Right lobe of liver (tissue), 6 donors: ENCODE results near the gene LZTS3. TPM values are rescaled to one million over a fixed set of nuclear protein-coding genes. Genes with fewer than 3 reads are reported as not detected.

Experiments
- ATAC-seq, 4 donors: fragments of 200-7000 bp; cut with Tn5 transposase; one replicate each; pipeline ENCODE4 v1.9.1; 2020; ENCODE audit warnings: mild to moderate bottlenecking in 4 of 4, moderate library complexity in 4 of 4
- DNase-seq, 3 donors: peaks; one replicate each; pipeline ENCODE4 v3.0.0-alpha.2; 2020
- H3K27ac ChIP-seq, 3 donors: fragments of 200-600 bp; one replicate each; pipeline ENCODE4 v1.8.0; 2022
- H3K27me3 ChIP-seq, 2 donors: fragments of 200-600 bp; one replicate each; pipeline ENCODE4 v1.8.0; 2022
- H3K36me3 ChIP-seq, 4 donors: fragments of 200-600 bp; sonication (generic) in 1 of 4; one replicate each; pipeline versions ENCODE4 v1.5.1 to v1.8.0; 2017 to 2022; ENCODE audit warnings: control low read depth in 1 of 4
- H3K4me1 ChIP-seq, 4 donors: fragments of 200-600 bp; sonication (generic) in 1 of 4; one replicate each; pipeline versions ENCODE4 v1.5.1 to v1.8.0; 2017 to 2022; ENCODE audit warnings: control low read depth in 1 of 4
- H3K4me3 ChIP-seq, 3 donors: fragments of 200-600 bp; one replicate each; pipeline ENCODE4 v1.8.0; 2022
- H3K9me3 ChIP-seq, 4 donors: fragments of 200-600 bp; sonication (generic) in 1 of 4; one replicate each; pipeline versions ENCODE4 v1.5.1 to v1.8.0; 2017 to 2022; ENCODE audit warnings: control low read depth in 1 of 4
- POLR2A ChIP-seq: fragments of 450-650 bp; IDR thresholded peaks from one replicate; pipeline ENCODE4 v1.6.1; 2017; ENCODE audit warnings: antibody characterized with exemption, mild to moderate bottlenecking
- WGBS: methylation state at CpG from one replicate; pipeline ENCODE4 v1.1.6; 2018; ENCODE audit warnings: low coverage, low lambda C conversion rate; ENCODE audit not compliant: insufficient coverage; ENCODE audit errors: missing lambda C conversion rate; 5-methylcytosine and 5-hydroxymethylcytosine counted together
- intact Hi-C, 2 donors: fragments of 100-400 bp; cut with DNase I; formaldehyde crosslinking; loops; one replicate each; pipeline versions ENCODE4 v1.11.2 to v1.14.1; 2022
- total RNA-seq, 6 experiments: library from RNA; depleted of rRNA in 2 of 6; stranded (reverse); fragments of >200 nt in 2 of 6; fragmentation: NEBNext Ultra II Directional in 3 of 6; extraction: Animal tissue kit (Norgen Biotek cat#: 25700) in 3 of 6; gene quantifications; one replicate each; pipeline versions ENCODE4 v1.1.0 to v1.2.4, GENCODE V29; 2016 to 2023
- TF ChIP-seq, protein P1 (sequence below), 4 donors: fragments of 200-600 bp in 3 of 4; fragments of 450-650 bp in 1 of 4; IDR thresholded peaks; one replicate each; pipeline versions ENCODE4 v1.5.1 to v1.8.0; 2016 to 2022; ENCODE audit warnings: antibody characterized with exemption in 4 of 4, mild to moderate bottlenecking in 2 of 4
- donor health status: DM: no; HTN: yes; CAD: no.
- donor health status: DM: no; HTN: no; CAD: no.
- donor health status: DM: no; HTN: no; CAD: no.
- donor health status: DM: no; HTN: yes; CAD: no.
- donor health status: DM: no; HTN: yes; CAD: no.

Gene LZTS3
- total RNA-seq, 6 experiments from 2014 or later: 3.9 to 6.1 (median 4.9) TPM

DNA sequence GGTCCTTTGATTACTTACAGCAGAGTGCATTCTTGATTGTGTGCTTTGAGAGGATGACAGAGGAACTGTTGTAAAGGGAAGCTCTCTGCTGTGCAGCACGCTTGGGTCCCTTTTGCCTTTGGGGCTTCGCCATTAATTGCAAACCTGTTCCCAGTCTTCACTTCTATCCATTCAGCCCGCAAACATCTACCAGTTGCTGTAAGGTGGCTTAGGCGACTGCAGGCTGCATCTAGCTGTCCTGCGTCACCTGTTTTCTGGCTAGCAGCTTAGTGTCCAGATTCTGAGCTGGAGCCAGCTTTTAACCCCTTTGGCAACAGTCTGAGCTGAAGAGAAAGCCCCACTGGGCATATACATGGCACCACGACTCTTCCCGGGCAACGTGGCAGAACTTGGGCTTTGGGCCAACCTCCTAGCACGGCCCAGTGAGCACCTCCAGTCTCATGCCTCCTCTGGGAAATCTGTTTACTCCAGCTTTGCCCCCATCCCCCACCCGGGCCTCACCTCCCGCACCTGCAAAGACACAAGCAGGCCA is 11.2 kb downstream of the LZTS3 start:
- WGBS: 59% methylated on average over 9 of the region's 11 CpGs
- ATAC-seq (no peak), DNase-seq (peak in 1 of 3 donors; percentile 36)
- intact Hi-C loops: no loop called here
- no peaks in the 10 kb centered on the region for H3K36me3 ChIP-seq
- TF ChIP-seq POLR2A: no peak
- TF ChIP-seq, protein P1, sequence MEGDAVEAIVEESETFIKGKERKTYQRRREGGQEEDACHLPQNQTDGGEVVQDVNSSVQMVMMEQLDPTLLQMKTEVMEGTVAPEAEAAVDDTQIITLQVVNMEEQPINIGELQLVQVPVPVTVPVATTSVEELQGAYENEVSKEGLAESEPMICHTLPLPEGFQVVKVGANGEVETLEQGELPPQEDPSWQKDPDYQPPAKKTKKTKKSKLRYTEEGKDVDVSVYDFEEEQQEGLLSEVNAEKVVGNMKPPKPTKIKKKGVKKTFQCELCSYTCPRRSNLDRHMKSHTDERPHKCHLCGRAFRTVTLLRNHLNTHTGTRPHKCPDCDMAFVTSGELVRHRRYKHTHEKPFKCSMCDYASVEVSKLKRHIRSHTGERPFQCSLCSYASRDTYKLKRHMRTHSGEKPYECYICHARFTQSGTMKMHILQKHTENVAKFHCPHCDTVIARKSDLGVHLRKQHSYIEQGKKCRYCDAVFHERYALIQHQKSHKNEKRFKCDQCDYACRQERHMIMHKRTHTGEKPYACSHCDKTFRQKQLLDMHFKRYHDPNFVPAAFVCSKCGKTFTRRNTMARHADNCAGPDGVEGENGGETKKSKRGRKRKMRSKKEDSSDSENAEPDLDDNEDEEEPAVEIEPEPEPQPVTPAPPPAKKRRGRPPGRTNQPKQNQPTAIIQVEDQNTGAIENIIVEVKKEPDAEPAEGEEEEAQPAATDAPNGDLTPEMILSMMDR (IDR thresholded peaks at IDR 0.05): no peak
- no peak overlapping the region for H3K27ac ChIP-seq
- no peak overlapping the region for H3K4me3 ChIP-seq
- peaks cover 0 to 20% (median 9%) of the 10 kb centered on the region in 4 donors for H3K4me1 ChIP-seq
- no peaks in the 10 kb centered on the region for H3K9me3 ChIP-seq
- no peaks in the 10 kb centered on the region for H3K27me3 ChIP-seq

DNA sequence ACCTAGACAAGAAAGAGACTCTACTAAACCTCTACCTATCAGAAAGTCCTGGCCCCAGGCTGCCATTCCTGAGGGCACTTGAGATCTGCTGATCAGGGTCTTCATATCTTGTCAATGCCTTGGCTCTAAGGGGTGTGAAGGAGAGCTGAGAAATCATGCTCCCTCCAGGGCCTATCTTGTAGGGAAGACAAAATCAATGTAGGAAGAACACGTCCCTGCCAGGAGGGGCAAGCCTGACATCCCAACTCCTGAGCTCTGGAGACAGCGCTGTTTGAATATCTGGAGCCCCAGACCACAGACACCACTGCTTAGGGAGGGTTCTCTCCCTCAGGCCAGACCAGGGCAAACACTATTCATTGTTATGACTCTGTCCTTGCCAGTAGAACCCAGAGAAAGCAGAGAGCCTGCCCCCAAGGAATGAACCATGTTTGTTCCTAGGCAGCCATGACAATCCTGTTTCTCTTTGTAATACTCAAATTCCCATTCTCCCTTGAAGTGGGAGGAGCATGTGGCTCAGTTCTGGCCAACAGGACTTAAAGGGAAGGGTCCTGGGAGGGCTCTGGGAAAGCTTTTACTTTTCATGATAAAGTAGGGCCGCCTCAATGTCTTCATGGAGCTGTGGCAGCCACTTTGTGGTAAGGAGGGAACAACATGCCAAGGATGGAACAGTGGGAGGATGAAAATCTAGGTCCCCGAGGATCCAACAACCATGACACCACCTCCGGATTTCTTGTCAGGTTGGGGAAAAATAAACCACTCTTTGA is 11.9 kb downstream of the LZTS3 start:
- H3K27me3 ChIP-seq: no peaks in the 10 kb centered on the region
- H3K9me3 ChIP-seq: no peaks in the 10 kb centered on the region
- intact Hi-C loops: no loop called here
- ATAC-seq: no peak
- DNase-seq: peak in 1 of 3 donors; percentile 29
- H3K27ac ChIP-seq: no peak overlapping the region
- no peak for TF ChIP-seq POLR2A
- TF ChIP-seq, protein P1 (IDR thresholded peaks at IDR 0.05): no peak
- H3K4me1 ChIP-seq: peaks cover 0 to 26% (median 11%) of the 10 kb centered on the region in 4 donors
- H3K36me3 ChIP-seq: no peaks in the 10 kb centered on the region
- no peak overlapping the region for H3K4me3 ChIP-seq
- 76% methylated on average over 3 of the region's 5 CpGs for WGBS

DNA sequence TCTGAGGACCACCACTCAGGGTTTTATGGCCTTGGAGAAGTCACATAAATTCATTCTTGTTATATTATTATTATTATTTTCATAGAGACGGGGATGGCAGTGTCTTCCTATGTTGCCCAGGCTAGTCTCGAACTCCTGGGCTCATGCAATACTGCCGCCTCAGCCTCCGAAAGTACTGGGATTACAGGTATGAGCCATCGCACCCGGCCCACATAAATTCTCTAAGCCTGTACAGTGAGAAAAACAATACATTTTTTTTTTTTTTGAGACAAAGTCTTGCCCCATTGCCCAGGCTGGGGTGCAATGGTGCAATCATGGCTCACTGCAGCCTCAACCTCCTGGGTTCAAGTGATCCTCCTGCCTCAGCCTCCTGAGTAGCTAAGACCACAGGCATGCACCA is 12.9 kb downstream of the LZTS3 start:
- H3K4me3 ChIP-seq: peak overlapping the region in 2 of 3 donors; percentile 77 to 98
- TF ChIP-seq, protein P1 (IDR thresholded peaks at IDR 0.05): no peak
- TF ChIP-seq POLR2A: no peak

DNA sequence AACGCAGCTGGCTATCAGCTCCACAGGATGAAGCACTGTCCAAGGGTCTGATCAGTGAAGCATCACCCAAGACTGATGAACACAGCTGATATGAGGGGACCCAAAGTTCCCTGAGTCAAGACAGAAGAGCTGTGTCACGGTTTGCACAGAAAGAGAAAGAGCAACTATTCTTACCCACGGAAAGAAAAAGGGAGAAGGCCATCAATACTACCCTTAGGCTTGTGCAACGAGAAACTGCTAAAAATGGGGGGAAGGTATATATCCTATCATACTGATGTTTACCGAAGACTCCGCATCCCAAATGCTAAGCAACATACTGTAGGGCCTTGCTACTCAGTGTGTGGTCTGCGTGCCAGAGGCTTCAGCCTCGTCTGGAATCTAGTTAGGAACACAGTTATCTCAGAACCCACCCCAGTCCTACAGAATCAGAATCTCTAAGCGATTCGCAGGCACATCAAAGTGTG is 14.3 kb downstream of the LZTS3 start:
- DNase-seq: no peak
- TF ChIP-seq POLR2A: no peak
- TF ChIP-seq, protein P1 (IDR thresholded peaks at IDR 0.05): no peak
- Histone ChIP-seq H3K4me3 (peak overlapping the region; percentile 77 to 98 (median 94)), H3K36me3 (peaks cover 0 to 9% (median 0%) of the 10 kb centered on the region in 4 donors), H3K9me3 (no peaks in the 10 kb centered on the region), H3K27ac (peak overlapping the region; percentile 71 to 80 (median 79)), H3K27me3 (no peaks in the 10 kb centered on the region), H3K4me1 (peaks cover 0 to 28% (median 11%) of the 10 kb centered on the region in 4 donors)
- intact Hi-C loops: no loop called here
- WGBS: 5% methylated on average over 10 of the region's 10 CpGs
- ATAC-seq: peak in 2 of 4 donors; percentile 3 to 7

More for the DNA sequence above, 12.9 kb downstream of the LZTS3 start:
- DNase-seq (peak in 1 of 3 donors; percentile 22), ATAC-seq (no peak)
- H3K9me3 ChIP-seq: no peaks in the 10 kb centered on the region
- no peak overlapping the region for H3K27ac ChIP-seq
- WGBS: 91% methylated on average over 6 of the region's 6 CpGs
- intact Hi-C loops: no loop called here
- H3K27me3 ChIP-seq: no peaks in the 10 kb centered on the region
- peaks cover 0 to 28% (median 11%) of the 10 kb centered on the region in 4 donors for H3K4me1 ChIP-seq
- no peaks in the 10 kb centered on the region for H3K36me3 ChIP-seq
